Measurements from ENCODE around the gene DNASE1L3.

- TF ChIP-seq POLR2A (IDR thresholded peaks at IDR 0.05; ENCODE audit: control extremely low read depth in 1 of 2, low read depth in 2 of 2, low read length in 2 of 2) (no peak), EZH2 (IDR thresholded peaks at IDR 0.05; ENCODE audit: low read depth, low read length, severe bottlenecking) (no peak), TEAD4 (IDR thresholded peaks at IDR 0.05; ENCODE audit: low read depth, low read length) (no peak), EGR1 (IDR thresholded peaks at IDR 0.05; ENCODE audit: borderline replicate concordance, low read depth, low read length) (no peak), TBP (IDR thresholded peaks at IDR 0.05; ENCODE audit: low read depth, low read length) (no peak), CREB1 (IDR thresholded peaks at IDR 0.05) (no peak), EP300 (IDR thresholded peaks at IDR 0.05; ENCODE audit: borderline replicate concordance in 1 of 2, low read depth in 2 of 2, low read length in 2 of 2) (no peak), CTCF (IDR thresholded peaks at IDR 0.05; ENCODE audit: control extremely low read depth in 1 of 3, insufficient read depth in 1 of 3, low read depth in 1 of 3, low read length in 3 of 3) (no peak), RFX5 (IDR thresholded peaks at IDR 0.05; ENCODE audit: borderline replicate concordance, low read depth, low read length) (no peak), NRF1 (IDR thresholded peaks at IDR 0.05; ENCODE audit: low read depth, low read length) (no peak), RNF2 (IDR thresholded peaks at IDR 0.05; ENCODE audit: borderline replicate concordance, low read depth, low read length, missing control alignments, poor library complexity, severe bottlenecking) (no peak), BRCA1 (IDR thresholded peaks at IDR 0.05; ENCODE audit: low read depth, low read length) (no peak), POLR2AphosphoS5 (IDR thresholded peaks at IDR 0.05; ENCODE audit: low read depth, low read length) (no peak), YY1 (IDR thresholded peaks at IDR 0.05; ENCODE audit: low read depth, low read length) (no peak)
Measured at GRCh38 chr3:58176827-58177489, 33.8 kb downstream of the DNASE1L3 start.

All from H1 (cell line).